ENCODE measurements around the gene LRRC42.

Gene LRRC42

GRCh38 chr1:54012863-54013262, 66.7 kb downstream of the LRRC42 start:
- Histone ChIP-seq H3K4me2 (no peak overlapping the region), H3K4me3 (IDR thresholded peaks at IDR 0.05; ENCODE audit: insufficient read depth, low read depth, low read length) (no peak overlapping the region), H3K36me3 (ENCODE audit: insufficient read depth) (no peaks in the 10 kb centered on the region), H3K79me2 (ENCODE audit: insufficient read depth, low read depth) (no peaks in the 10 kb centered on the region), H4K20me1 (ENCODE audit: insufficient read depth) (no peaks in the 10 kb centered on the region), H3K27ac (no peak overlapping the region), H2AFZ (ENCODE audit: low read depth) (no peak overlapping the region), H3K27me3 (ENCODE audit: insufficient read depth, low read depth) (peaks cover 11% of the 10 kb centered on the region; the same call in 1 of the 2 replicates), H3K4me1 (ENCODE audit: low read depth, poor library complexity, severe bottlenecking) (no peaks in the 10 kb centered on the region), H3K9ac (no peak overlapping the region)
- TF ChIP-seq CTCF (conservative IDR thresholded peaks at IDR 0.05; ENCODE audit: low read depth, low read length): no peak

DNA sequence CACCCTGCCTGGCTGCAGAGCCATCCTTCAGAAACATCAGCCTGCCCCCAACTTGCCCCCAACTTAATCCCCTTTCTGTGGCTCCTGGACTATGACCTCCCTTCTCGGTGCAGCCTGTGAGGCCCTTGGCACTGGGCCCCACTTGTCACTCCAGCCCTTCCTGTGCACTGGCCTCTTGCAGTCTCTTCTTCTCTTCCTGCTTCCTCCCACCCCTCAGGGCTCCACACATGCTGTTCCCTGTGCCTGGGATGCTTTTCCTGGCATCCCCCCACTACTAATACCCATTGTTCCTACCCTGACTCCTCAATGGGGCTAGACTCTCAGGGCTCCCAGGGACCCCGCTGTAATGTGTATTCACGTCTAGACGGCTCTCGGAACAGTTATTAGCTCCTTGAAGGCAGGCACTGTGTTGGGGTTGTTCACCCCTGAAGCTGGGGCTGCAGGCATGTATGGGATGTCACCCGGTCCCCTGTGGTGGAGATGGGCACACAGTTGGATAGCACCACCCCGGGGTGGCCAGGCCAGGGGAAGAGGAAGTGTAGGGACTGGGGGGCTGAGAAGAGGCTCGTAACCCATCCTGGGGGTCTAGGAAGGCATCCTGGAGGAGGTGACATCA, 67.4 kb downstream of the LRRC42 start:
- H4K20me1 ChIP-seq (ENCODE audit: insufficient read depth): no peaks in the 10 kb centered on the region
- no peak overlapping the region for H3K9ac ChIP-seq
- no peak overlapping the region for H3K27ac ChIP-seq
- peaks cover 11% of the 10 kb centered on the region; the same call in 1 of the 2 replicates for H3K27me3 ChIP-seq (ENCODE audit: insufficient read depth, low read depth)
- TF ChIP-seq CTCF (conservative IDR thresholded peaks at IDR 0.05; ENCODE audit: low read depth, low read length): no peak
- H3K79me2 ChIP-seq (ENCODE audit: insufficient read depth, low read depth): no peaks in the 10 kb centered on the region
- H2AFZ ChIP-seq (ENCODE audit: low read depth): no peak overlapping the region
- no peaks in the 10 kb centered on the region for H3K4me1 ChIP-seq (ENCODE audit: low read depth, poor library complexity, severe bottlenecking)
- no peak overlapping the region for H3K4me2 ChIP-seq
- H3K36me3 ChIP-seq (ENCODE audit: insufficient read depth): no peaks in the 10 kb centered on the region
- no peak overlapping the region for H3K4me3 ChIP-seq (IDR thresholded peaks at IDR 0.05; ENCODE audit: insufficient read depth, low read depth, low read length)

GRCh38 chr1:54014009-54014629, 68.0 kb downstream of the LRRC42 start:
- no peak overlapping the region for H3K4me3 ChIP-seq (IDR thresholded peaks at IDR 0.05; ENCODE audit: insufficient read depth, low read depth, low read length)
- H3K36me3 ChIP-seq (ENCODE audit: insufficient read depth): no peaks in the 10 kb centered on the region
- no peak overlapping the region for H3K4me2 ChIP-seq
- TF ChIP-seq CTCF (conservative IDR thresholded peaks at IDR 0.05; ENCODE audit: low read depth, low read length): no peak
- no peak overlapping the region for H3K9ac ChIP-seq
- no peaks in the 10 kb centered on the region for H4K20me1 ChIP-seq (ENCODE audit: insufficient read depth)
- H3K4me1 ChIP-seq (ENCODE audit: low read depth, poor library complexity, severe bottlenecking): no peaks in the 10 kb centered on the region
- H3K27me3 ChIP-seq (ENCODE audit: insufficient read depth, low read depth): peaks cover 11% of the 10 kb centered on the region; the same call in 1 of the 2 replicates
- no peak overlapping the region for H3K27ac ChIP-seq
- H3K79me2 ChIP-seq (ENCODE audit: insufficient read depth, low read depth): no peaks in the 10 kb centered on the region
- no peak overlapping the region for H2AFZ ChIP-seq (ENCODE audit: low read depth)

GRCh38 chr1:54016343-54017282, 70.5 kb downstream of the LRRC42 start:
- Histone ChIP-seq H3K27ac (no peak overlapping the region), H2AFZ (ENCODE audit: low read depth) (no peak overlapping the region), H3K27me3 (ENCODE audit: insufficient read depth, low read depth) (peaks cover 9% of the 10 kb centered on the region; the same call in 1 of the 2 replicates), H3K4me3 (IDR thresholded peaks at IDR 0.05; ENCODE audit: insufficient read depth, low read depth, low read length) (no peak overlapping the region), H3K9ac (no peak overlapping the region), H3K4me2 (no peak overlapping the region), H3K36me3 (ENCODE audit: insufficient read depth) (no peaks in the 10 kb centered on the region), H3K4me1 (ENCODE audit: low read depth, poor library complexity, severe bottlenecking) (no peaks in the 10 kb centered on the region), H3K79me2 (ENCODE audit: insufficient read depth, low read depth) (no peaks in the 10 kb centered on the region), H4K20me1 (ENCODE audit: insufficient read depth) (no peaks in the 10 kb centered on the region)
- TF ChIP-seq CTCF (conservative IDR thresholded peaks at IDR 0.05; ENCODE audit: low read depth, low read length): no peak
